ENCODE data around the gene RHBDL2.
"Not testable (repeated sequence)": the region's sequence is repeated elsewhere in the genome, so short reads cannot be mapped to it uniquely, and the experiment has no call there.

RHBDL2 gene, protein sequence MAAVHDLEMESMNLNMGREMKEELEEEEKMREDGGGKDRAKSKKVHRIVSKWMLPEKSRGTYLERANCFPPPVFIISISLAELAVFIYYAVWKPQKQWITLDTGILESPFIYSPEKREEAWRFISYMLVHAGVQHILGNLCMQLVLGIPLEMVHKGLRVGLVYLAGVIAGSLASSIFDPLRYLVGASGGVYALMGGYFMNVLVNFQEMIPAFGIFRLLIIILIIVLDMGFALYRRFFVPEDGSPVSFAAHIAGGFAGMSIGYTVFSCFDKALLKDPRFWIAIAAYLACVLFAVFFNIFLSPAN

DNA sequence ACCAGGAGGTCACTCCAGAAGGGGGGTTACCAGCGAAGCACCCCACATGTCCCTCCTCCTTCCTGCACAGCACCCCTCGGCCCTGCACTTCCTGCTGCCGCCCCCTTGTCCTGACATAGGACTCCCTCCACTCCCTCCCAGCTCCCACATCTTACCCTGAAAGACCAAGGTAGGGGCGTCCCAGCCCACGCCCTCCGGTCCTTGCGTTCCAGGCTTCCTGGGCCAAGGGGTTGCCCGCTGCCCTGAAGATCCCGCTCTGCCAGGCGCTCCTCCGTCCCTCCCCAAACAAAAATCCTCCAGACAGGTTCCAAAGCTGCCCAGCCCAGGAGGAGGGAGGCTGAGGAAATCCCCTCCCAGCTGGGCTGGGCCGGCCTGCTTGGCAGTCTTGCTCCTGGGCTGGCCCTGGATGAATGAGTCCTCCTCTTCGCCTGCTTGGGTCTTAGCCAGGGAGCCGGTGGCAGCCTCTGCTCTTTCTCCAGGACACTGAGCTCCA is at the start of gene RHBDL2:
TSS of gene RHBDL2 (minus strand) at position 304 of the 493 bp plus-strand sequence. CDS start 22,618 bp downstream, outside the sequence.
- Mint-ChIP-seq H3K36me3 (peaks cover 2% of the 10 kb centered on the region), H3K4me1 (ENCODE audit: low read depth) (no peaks in the 10 kb centered on the region), H3K27ac (no peak within 1 kb of the TSS), H3K9me3 (ENCODE audit: low read depth) (no peaks in the 10 kb centered on the region), H3K4me3 (no peak within 1 kb of the TSS), H3K27me3 (no peaks in the 10 kb centered on the region)

DNA sequence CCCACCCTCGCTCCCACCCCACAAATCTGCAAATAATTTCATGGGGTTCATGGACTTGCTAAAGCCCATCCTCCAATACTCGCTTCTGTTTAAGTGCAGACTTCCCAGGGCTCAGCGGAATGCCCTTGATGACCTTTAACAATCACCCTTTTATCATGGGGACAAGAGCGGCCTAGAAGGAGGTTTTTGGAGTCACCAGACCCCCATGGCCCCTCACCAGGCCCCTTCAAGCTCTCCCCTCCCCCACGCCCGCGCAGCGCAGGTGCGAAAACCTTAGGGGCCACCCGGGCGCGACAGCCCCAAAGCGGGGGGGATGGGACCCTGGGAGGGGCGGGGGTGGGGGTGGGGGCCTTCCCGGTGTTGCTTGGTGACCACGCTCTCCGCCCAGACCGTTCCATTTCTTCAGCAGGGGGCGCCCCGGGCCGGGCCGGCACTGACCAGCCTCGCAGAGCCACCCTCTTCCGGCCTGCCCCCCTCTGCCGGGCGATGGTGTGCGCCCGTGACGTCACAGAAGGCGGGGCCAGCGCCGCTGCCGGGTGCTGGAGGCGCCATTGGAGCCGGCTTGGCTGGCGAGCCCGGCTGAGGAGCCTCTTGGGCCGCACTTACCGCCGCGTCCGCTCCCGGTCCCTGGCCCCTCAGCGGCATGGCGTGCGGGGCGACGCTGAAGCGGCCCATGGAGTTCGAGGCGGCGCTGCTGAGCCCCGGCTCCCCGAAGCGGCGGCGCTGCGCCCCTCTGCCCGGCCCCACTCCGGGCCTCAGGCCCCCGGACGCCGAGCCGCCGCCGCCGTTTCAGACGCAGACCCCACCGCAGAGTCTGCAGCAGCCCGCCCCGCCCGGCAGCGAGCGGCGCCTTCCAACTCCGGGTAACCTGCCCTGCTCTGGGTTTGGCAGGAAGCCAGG is 49.4 kb upstream of the RHBDL2 start, which contains the start of gene AKIRIN1:
TSS of gene AKIRIN1 (plus strand) at position 539 of the 900 bp plus-strand sequence. CDS start at position 644, 105 bp downstream.
- peaks cover 6% of the 10 kb centered on the region for H3K36me3 Mint-ChIP-seq
- peaks cover 44% of the 10 kb centered on the region for H3K4me1 Mint-ChIP-seq (ENCODE audit: low read depth)
- H3K27ac Mint-ChIP-seq = peak within 1 kb of the TSS; percentile 90
- H3K9me3 Mint-ChIP-seq (ENCODE audit: low read depth) = no peaks in the 10 kb centered on the region
- no peaks in the 10 kb centered on the region for H3K27me3 Mint-ChIP-seq
- H3K4me3 Mint-ChIP-seq = peak within 1 kb of the TSS; percentile 96

DNA sequence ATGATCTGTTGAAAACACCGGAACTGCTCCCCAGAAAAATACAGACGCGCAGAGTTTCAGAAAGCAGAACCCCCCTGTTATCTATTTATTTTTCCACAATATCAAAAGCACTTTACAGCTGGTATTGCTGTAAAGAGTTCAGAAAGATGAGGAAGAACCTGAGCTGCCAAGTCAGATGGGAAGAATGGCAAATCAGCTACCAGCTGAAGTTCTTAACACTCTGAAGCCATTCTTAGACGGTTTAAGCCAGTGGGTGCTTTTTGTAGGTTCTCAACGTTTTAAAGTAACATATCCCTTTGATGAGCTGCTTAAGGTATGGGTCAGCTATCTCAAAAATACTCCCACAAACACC is 48.7 kb upstream of the RHBDL2 start:
- peak overlapping the region; percentile 81 for H3K4me3 Mint-ChIP-seq
- H3K9me3 Mint-ChIP-seq (ENCODE audit: low read depth) = no peaks in the 10 kb centered on the region
- H3K27me3 Mint-ChIP-seq = no peaks in the 10 kb centered on the region
- H3K4me1 Mint-ChIP-seq (ENCODE audit: low read depth) = peaks cover 38% of the 10 kb centered on the region
- H3K27ac Mint-ChIP-seq = peak overlapping the region; percentile 85
- H3K36me3 Mint-ChIP-seq = peaks cover 4% of the 10 kb centered on the region

DNA sequence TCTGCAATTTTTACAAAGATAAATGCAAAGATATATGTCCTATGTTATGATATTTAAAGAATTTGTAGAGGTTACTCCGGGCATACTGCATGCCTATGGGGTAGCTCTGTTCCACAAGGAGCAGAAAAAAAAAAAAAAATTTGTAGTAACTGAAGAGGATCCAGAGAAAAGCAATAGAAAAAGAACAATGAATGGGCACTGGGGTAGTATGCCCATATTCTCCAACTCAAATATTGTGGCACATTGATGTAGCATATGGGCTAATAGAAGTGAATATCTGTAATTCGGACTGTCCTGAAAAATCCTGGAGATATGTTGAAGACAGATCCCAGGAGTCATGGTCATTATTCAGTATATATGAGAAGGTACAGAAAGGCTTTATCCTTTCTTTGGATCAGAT is 48.3 kb upstream of the RHBDL2 start:
- Mint-ChIP-seq H3K27ac (peak overlapping the region; percentile 85), H3K9me3 (ENCODE audit: low read depth) (no peaks in the 10 kb centered on the region), H3K4me3 (peak overlapping the region; percentile 81), H3K4me1 (ENCODE audit: low read depth) (peaks cover 34% of the 10 kb centered on the region), H3K27me3 (no peaks in the 10 kb centered on the region), H3K36me3 (peaks cover under 1% of the 10 kb centered on the region)

DNA sequence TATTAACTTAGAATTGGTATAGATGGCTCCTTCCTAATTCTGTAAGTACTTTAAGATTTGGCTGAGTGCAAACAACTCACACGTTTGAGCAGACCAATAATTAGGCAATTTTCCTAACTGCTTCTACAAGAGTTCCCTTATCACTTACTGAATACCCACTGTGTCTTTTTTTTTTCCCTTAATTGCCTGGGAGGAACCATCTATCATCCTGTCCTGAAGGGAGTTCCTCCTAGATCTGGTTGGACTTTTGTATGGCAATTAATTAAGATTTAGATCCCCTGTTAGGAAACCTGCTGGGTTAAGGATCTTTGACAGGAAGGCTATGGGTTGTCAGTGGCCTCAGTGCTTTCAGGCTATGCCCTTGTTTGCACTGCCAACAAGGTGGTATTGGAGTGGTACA is 37.8 kb upstream of the RHBDL2 start:
- not testable (repeated sequence) for H3K9me3 Mint-ChIP-seq (ENCODE audit: low read depth); H3K36me3 Mint-ChIP-seq; H3K27ac Mint-ChIP-seq; H3K4me1 Mint-ChIP-seq (ENCODE audit: low read depth); H3K4me3 Mint-ChIP-seq; H3K27me3 Mint-ChIP-seq

DNA sequence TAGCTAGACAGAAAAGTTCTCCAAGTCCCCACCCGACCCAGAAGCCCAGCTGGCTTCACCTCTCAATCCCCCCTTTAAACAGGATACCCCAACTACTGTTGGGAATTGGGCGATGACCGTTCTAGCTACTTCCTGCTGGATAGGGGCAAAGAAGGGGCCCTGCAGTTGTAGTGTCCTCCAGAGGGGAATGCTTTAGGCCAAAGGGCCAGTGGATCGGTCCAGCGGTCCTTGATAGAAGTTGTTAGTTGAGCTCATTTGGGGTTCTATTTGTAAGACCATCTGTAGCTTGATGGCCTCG is 36.6 kb upstream of the RHBDL2 start:
- not testable (repeated sequence) for H3K4me1 Mint-ChIP-seq (ENCODE audit: low read depth); H3K27me3 Mint-ChIP-seq; H3K9me3 Mint-ChIP-seq (ENCODE audit: low read depth); H3K36me3 Mint-ChIP-seq
- Mint-ChIP-seq H3K27ac (peak overlapping the region; percentile 81), H3K4me3 (peak overlapping the region; percentile 70)

DNA sequence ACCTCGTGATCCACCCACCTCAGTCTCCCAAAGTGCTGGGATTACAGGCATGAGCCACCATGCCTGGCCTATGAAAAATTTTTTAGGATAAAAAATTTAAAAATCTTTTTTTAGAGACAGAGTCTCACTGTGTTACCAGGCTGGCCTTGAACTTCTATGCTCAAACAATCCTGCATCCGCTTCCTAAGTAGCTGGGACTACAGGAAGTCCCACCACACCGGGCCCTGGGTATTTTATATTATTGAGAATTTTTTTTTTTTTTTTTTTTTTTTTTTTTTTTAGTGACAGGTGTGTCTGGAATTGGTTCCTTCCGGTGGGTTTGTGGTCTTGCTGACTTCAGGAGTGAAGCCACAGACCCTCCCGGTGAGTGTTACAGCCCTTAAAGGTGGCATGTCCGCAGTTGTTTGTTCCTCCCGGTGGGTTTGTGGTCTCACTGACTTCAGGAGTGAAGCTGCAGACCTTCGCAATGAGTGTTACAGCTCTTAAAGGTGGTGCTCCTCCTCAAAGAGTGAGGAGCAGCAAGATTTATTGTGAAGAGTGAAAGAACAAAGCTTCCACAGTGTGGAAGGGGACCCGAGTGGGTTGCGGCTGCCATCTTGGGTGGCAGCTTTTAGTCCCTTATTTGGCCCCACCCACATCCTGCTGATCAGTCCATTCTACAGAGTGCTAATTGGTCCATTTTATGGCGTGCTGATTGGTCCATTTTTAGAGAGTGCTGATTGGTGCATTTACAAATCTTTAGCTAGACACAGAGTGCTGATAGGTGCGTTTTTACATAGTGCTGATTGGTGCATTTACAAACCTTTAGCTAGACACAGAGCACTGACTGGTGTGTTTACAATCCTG is 36.0 kb upstream of the RHBDL2 start:
- Mint-ChIP-seq H3K27ac (peak overlapping the region; percentile 81), H3K4me1 (ENCODE audit: low read depth) (peaks cover 15% of the 10 kb centered on the region), H3K4me3 (peak overlapping the region; percentile 70)
- H3K36me3 Mint-ChIP-seq; H3K27me3 Mint-ChIP-seq; H3K9me3 Mint-ChIP-seq (ENCODE audit: low read depth): not testable (repeated sequence)

DNA sequence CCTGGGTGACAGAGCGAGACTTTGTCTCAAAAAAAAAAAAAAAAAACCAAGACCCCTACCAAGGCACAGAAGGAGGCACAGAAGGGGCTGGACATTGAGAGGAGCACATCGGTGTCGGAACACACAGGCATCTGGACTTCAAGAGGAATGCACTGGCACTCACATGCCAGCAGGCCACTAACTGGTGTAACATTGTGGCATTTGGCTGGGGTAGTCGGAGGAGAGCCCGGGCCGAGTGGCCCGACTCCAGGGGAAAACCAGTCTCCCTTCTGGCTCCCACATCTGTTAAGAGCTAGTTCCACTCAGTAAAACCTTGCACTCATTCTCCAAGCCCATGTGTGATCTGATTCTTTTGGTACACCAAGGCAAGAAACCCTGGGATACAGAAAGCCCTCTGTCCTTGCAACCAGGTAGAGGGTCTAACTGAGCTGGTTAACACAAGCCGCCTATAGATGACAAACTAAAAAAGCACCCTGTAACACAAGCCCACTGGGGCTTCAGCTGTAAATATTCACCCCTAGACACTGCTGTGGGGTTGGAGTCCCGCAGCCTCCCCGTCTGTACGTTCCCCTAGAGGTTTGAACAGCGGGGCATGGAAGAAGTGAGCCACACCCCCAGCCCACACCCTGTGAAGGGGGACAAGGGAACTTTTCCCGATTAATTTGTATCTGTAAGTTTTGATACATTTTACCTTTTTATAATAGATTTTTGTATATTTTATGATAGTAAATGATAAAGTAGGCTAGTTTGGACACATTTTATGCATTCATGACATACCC is 32.2 kb upstream of the RHBDL2 start:
- Mint-ChIP-seq H3K27me3 (no peaks in the 10 kb centered on the region), H3K4me3 (no peak overlapping the region), H3K9me3 (ENCODE audit: low read depth) (no peaks in the 10 kb centered on the region), H3K36me3 (no peaks in the 10 kb centered on the region), H3K4me1 (ENCODE audit: low read depth) (peaks cover 11% of the 10 kb centered on the region), H3K27ac (no peak overlapping the region)

DNA sequence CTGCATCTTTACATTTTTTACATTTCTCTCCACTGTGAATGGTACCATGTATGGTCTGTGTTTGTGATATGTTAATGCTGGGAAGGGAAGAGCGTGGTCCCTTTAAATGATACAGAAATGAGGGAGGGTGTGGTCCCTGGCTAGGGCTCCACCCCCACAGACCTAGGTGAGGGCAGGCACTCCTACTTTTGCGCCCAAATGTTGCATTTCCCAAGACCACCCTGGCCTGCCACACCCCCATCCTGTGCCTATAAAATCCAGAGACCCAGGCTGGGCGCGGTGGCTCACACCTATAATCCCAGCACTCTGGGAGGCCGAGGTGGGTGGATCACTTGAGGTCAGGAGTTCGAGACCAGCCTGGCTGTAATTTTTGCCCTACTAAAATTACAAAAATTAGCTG is 31.5 kb upstream of the RHBDL2 start:
- H3K9me3 Mint-ChIP-seq (ENCODE audit: low read depth); H3K27ac Mint-ChIP-seq; H3K4me3 Mint-ChIP-seq; H3K36me3 Mint-ChIP-seq; H3K27me3 Mint-ChIP-seq: not testable (repeated sequence)
- H3K4me1 Mint-ChIP-seq (ENCODE audit: low read depth) = peaks cover 11% of the 10 kb centered on the region

DNA sequence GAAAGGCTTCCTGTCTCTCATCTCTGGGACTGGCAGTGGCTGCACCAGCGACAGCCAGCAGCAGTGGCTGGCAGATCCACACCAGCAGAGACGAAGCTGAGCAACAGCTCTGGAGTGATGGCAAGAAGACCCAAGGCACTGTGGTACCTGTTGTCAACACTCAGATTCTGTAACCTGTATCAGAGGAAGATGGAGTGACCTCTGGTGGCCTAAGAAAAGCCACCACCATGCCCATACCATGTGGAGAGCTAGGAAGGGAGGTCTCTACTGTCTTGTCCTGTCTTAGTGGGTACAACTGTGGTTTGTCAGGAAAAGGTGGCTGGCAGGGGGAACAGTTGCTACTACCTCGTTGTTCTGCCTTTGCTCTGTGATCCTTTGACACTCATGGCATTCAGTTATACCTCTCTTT is 22.5 kb upstream of the RHBDL2 start:
- H3K27me3 Mint-ChIP-seq = no peaks in the 10 kb centered on the region
- H3K36me3 Mint-ChIP-seq = no peaks in the 10 kb centered on the region
- H3K27ac Mint-ChIP-seq = peak overlapping the region; percentile 4

DNA sequence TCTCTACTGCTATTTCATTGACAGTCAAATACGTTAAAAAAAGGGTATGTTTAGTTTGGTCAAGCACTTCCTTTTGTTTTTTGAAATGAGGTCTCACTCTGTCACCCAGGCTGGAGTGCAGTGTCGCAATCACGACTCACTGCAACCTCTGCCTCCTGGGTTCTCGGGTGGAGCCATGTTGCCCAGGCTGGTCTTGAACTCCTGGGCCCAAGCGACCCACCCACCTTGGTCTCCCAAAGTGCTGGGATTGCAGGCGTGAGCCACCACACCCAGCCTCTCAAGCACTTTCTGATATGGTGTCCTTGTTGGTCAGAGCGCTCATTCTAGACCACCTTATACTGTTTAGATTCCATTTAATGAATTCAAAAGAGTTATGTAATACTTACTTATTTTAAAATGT is 20.9 kb upstream of the RHBDL2 start:
- H3K9me3 Mint-ChIP-seq (ENCODE audit: low read depth) = no peaks in the 10 kb centered on the region
- H3K27me3 Mint-ChIP-seq = no peaks in the 10 kb centered on the region
- no peak overlapping the region for H3K4me3 Mint-ChIP-seq
- H3K36me3 Mint-ChIP-seq = no peaks in the 10 kb centered on the region
- H3K4me1 Mint-ChIP-seq (ENCODE audit: low read depth) = peaks cover 5% of the 10 kb centered on the region
- H3K27ac Mint-ChIP-seq = no peak overlapping the region

More for the DNA sequence above, 22.5 kb upstream of the RHBDL2 start:
- no peak overlapping the region for H3K4me3 Mint-ChIP-seq
- peaks cover 5% of the 10 kb centered on the region for H3K4me1 Mint-ChIP-seq (ENCODE audit: low read depth)
- H3K9me3 Mint-ChIP-seq (ENCODE audit: low read depth) = no peaks in the 10 kb centered on the region

DNA sequence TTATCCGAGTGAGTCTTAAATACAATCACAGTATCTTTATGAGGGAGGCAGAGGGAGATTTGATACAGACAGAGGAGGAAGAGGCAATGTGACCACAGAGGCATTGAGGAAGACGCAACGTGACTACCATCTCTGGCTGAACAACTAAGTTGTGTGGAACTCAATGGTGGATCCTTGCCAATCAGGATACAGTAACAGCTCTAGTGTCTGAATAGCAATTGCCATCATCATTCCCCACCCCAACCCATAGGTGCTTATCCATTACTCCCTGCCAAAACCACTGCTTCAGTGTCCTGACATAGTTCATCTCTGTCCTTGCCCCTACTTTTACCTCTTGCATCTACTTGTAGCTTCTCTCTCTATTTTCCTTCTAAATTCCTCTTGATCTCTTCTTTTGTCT is 20.5 kb upstream of the RHBDL2 start:
- Mint-ChIP-seq H3K4me3 (no peak overlapping the region), H3K9me3 (ENCODE audit: low read depth) (no peaks in the 10 kb centered on the region), H3K4me1 (ENCODE audit: low read depth) (peaks cover 5% of the 10 kb centered on the region), H3K27me3 (no peaks in the 10 kb centered on the region), H3K36me3 (no peaks in the 10 kb centered on the region), H3K27ac (no peak overlapping the region)

DNA sequence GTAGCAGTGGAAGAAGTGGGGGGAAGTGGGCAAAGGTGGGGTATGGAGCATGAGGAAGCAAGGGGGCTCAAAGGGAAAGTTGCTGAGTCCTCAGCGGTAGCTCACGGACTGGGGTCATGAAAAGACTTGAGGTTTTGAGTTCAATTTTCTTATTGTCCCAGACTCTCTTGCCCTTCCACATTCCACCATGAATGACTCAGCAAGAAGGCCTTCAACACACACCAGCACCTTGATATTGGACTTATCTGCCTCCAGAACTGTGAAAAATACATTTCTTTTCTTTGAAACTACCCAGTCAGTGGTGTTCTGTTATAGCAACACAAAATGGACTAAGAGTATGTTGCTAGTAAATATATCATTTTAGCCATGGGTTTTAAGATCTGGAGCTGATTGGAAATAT is 17.3 kb upstream of the RHBDL2 start:
- Mint-ChIP-seq H3K4me1 (ENCODE audit: low read depth) (peaks cover 4% of the 10 kb centered on the region), H3K27me3 (peaks cover 1% of the 10 kb centered on the region), H3K36me3 (no peaks in the 10 kb centered on the region), H3K27ac (no peak overlapping the region), H3K4me3 (no peak overlapping the region), H3K9me3 (ENCODE audit: low read depth) (no peaks in the 10 kb centered on the region)

DNA sequence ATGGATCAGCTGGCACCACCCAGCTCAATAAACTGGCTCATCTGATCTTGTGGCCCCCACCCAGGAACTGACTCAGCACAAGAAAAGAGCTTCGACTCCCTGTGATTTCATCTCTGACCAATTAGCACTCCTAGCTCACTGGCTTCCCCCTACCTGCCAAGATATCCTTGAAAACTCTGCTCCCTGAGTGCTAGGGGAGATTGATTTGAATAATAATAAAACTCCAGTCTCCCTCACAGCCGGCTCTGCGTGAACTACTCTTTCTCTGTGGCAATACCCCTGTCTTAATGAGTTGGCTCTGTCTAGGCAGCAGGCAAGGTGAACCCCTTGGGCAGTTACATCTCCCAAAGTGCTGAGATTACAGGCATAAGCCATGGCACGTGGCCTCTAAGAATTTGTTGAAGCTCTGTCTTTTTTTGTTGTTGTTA is 11.8 kb upstream of the RHBDL2 start:
- H3K9me3 Mint-ChIP-seq (ENCODE audit: low read depth) = no peaks in the 10 kb centered on the region
- H3K36me3 Mint-ChIP-seq = no peaks in the 10 kb centered on the region
- H3K27me3 Mint-ChIP-seq = peaks cover 1% of the 10 kb centered on the region
- H3K4me1 Mint-ChIP-seq (ENCODE audit: low read depth) = peaks cover 7% of the 10 kb centered on the region
- H3K4me3 Mint-ChIP-seq = no peak overlapping the region
- no peak overlapping the region for H3K27ac Mint-ChIP-seq

Data from activated naive CD8-positive, alpha-beta T cell (primary cell).